ENCODE data around the gene PSMD5. TPM values are rescaled to one million over a fixed set of nuclear protein-coding genes. Genes with fewer than 3 reads are reported as not detected.

Gene PSMD5
- total and polyA plus RNA-seq, 9 of the 15 experiments (the other 6 are each of a cell fraction or from before 2014, with no cell fraction given): 46.4 to 148 (median 76.3) TPM

GRCh38 chr9:120792898-120793765 is 49.6 kb downstream of the PSMD5 start, which contains the start of gene FBXW2 (continued):
- TF ChIP-seq, protein P1, sequence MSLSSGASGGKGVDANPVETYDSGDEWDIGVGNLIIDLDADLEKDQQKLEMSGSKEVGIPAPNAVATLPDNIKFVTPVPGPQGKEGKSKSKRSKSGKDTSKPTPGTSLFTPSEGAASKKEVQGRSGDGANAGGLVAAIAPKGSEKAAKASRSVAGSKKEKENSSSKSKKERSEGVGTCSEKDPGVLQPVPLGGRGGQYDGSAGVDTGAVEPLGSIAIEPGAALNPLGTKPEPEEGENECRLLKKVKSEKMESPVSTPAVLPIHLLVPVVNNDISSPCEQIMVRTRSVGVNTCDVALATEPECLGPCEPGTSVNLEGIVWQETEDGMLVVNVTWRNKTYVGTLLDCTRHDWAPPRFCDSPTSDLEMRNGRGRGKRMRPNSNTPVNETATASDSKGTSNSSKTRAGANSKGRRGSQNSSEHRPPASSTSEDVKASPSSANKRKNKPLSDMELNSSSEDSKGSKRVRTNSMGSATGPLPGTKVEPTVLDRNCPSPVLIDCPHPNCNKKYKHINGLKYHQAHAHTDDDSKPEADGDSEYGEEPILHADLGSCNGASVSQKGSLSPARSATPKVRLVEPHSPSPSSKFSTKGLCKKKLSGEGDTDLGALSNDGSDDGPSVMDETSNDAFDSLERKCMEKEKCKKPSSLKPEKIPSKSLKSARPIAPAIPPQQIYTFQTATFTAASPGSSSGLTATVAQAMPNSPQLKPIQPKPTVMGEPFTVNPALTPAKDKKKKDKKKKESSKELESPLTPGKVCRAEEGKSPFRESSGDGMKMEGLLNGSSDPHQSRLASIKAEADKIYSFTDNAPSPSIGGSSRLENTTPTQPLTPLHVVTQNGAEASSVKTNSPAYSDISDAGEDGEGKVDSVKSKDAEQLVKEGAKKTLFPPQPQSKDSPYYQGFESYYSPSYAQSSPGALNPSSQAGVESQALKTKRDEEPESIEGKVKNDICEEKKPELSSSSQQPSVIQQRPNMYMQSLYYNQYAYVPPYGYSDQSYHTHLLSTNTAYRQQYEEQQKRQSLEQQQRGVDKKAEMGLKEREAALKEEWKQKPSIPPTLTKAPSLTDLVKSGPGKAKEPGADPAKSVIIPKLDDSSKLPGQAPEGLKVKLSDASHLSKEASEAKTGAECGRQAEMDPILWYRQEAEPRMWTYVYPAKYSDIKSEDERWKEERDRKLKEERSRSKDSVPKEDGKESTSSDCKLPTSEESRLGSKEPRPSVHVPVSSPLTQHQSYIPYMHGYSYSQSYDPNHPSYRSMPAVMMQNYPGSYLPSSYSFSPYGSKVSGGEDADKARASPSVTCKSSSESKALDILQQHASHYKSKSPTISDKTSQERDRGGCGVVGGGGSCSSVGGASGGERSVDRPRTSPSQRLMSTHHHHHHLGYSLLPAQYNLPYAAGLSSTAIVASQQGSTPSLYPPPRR (CRISPR knock-in tag; IDR thresholded peaks at IDR 0.05; ENCODE audit: borderline replicate concordance): no peak; the same call in 1 of the 2 replicates
- TF ChIP-seq PTBP1 (IDR thresholded peaks at IDR 0.05; ENCODE audit: low read depth, low read length) (peak; percentile 32; the same call in 1 of the 2 replicates), ZNF766 (CRISPR knock-in tag; conservative IDR thresholded peaks at IDR 0.05) (peak; percentile 56; the same call in 1 of the 2 replicates), GABPB1 (CRISPR knock-in tag; IDR thresholded peaks at IDR 0.05) (peak; percentile 99), ZNF583 (CRISPR knock-in tag; IDR thresholded peaks at IDR 0.05) (no peak), ZNF695 (CRISPR knock-in tag; IDR thresholded peaks at IDR 0.05) (0 out of 2 replicates have a peak, but pooled peaks have one; percentile 71), E2F3 (CRISPR knock-in tag; IDR thresholded peaks at IDR 0.05) (peak; percentile 78), HDAC6 (IDR thresholded peaks at IDR 0.05; ENCODE audit: low read depth, low read length) (no peak), TEAD2 (tag; IDR thresholded peaks at IDR 0.05) (no peak), NR2F6 (CRISPR knock-in tag; IDR thresholded peaks at IDR 0.05) (peak; percentile 82; the same call in 1 of the 2 replicates), ZNF431 (CRISPR knock-in tag; IDR thresholded peaks at IDR 0.05) (peak; percentile 80), PHB2 (IDR thresholded peaks at IDR 0.05; ENCODE audit: low read depth) (peak; percentile 59; the same call in 1 of the 2 replicates), MTA2 (IDR thresholded peaks at IDR 0.05; ENCODE audit: low read depth) (no peak), ID3 (CRISPR knock-in tag; IDR thresholded peaks at IDR 0.05) (no peak), ID3 (tag; IDR thresholded peaks at IDR 0.05) (no peak), CEBPB (tag; IDR thresholded peaks at IDR 0.05) (no peak), RFX7 (CRISPR knock-in tag; IDR thresholded peaks at IDR 0.05) (no peak), KLF10 (CRISPR knock-in tag; IDR thresholded peaks at IDR 0.05) (peak; percentile 53; the same call in 1 of the 2 replicates), SRSF1 (IDR thresholded peaks at IDR 0.05; ENCODE audit: low read depth, low read length) (no peak), POLR2A (conservative IDR thresholded peaks at IDR 0.05) (peak; percentile 99), MTA3 (IDR thresholded peaks at IDR 0.05; ENCODE audit: borderline replicate concordance) (peak; percentile 75; the same call in 1 of the 2 replicates), CTBP1 (IDR thresholded peaks at IDR 0.05; ENCODE audit: borderline replicate concordance) (peak; percentile 86), TCF7L2 (IDR thresholded peaks at IDR 0.05; ENCODE audit: low read depth, low read length) (no peak)
- TF ChIP-seq, protein P2, sequence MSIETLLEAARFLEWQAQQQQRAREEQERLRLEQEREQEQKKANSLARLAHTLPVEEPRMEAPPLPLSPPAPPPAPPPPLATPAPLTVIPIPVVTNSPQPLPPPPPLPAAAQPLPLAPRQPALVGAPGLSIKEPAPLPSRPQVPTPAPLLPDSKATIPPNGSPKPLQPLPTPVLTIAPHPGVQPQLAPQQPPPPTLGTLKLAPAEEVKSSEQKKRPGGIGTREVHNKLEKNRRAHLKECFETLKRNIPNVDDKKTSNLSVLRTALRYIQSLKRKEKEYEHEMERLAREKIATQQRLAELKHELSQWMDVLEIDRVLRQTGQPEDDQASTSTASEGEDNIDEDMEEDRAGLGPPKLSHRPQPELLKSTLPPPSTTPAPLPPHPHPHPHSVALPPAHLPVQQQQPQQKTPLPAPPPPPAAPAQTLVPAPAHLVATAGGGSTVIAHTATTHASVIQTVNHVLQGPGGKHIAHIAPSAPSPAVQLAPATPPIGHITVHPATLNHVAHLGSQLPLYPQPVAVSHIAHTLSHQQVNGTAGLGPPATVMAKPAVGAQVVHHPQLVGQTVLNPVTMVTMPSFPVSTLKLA (conservative IDR thresholded peaks at IDR 0.05): peak; percentile 91 to 95
